Body of pancreas (tissue), 4 donors: ENCODE results near the gene HLA-DQA1. TPM values are rescaled to one million over a fixed set of nuclear protein-coding genes. Genes with fewer than 3 reads are reported as not detected.
A peak's percentile ranks its signal among the peaks of the same experiment; 100 is the strongest.

Experiments
- ATAC-seq: fragments of 150-250 bp; one replicate; pipeline ENCODE4 v1.9.1; 2016
- DNase-seq, 4 donors: peaks; one replicate each; pipeline ENCODE4 v3.0.0-alpha.2; 2019
- H3K27ac ChIP-seq, 4 donors: fragments of 200-600 bp; sonication (generic); 1 replicate in 3 of 4; 2 replicates in 1 of 4; pipeline versions ENCODE4 v1.5.1 to v1.6.1; 2016 to 2019; ENCODE audit warnings: mild to moderate bottlenecking in 1 of 4, mixed read lengths in 1 of 4, moderate library complexity in 1 of 4
- H3K27me3 ChIP-seq, 2 donors: fragments of 200-600 bp; sonication (generic); one replicate each; pipeline ENCODE4 v1.6.0; 2016; ENCODE audit warnings: mild to moderate bottlenecking in 1 of 2
- H3K36me3 ChIP-seq, 2 donors: fragments of 200-600 bp; sonication (generic); replicated peaks in 1 of 2; 2 replicates each; pipeline ENCODE4 v1.5.1; 2016; ENCODE audit warnings: low read depth in 2 of 2; ENCODE audit not compliant: insufficient read depth in 1 of 2
- H3K4me1 ChIP-seq: fragments of 200-600 bp; sonication (generic); one replicate; pipeline ENCODE4 v1.6.0; 2016
- H3K4me3 ChIP-seq, 2 donors: fragments of 200-600 bp; sonication (generic); 1 replicate in 1 of 2; 2 replicates in 1 of 2; pipeline ENCODE4 v1.5.1; 2016 to 2019
- H3K9me3 ChIP-seq, 3 donors: fragments of 200-600 bp; sonication (generic); 1 replicate in 2 of 3; 2 replicates in 1 of 3; pipeline ENCODE4 v1.5.1; 2016
- POLR2A ChIP-seq, 3 donors: fragments of 450-650 bp; IDR thresholded peaks; one replicate each; pipeline ENCODE4 v1.6.1; 2016; ENCODE audit warnings: antibody characterized with exemption in 3 of 3, mild to moderate bottlenecking in 2 of 3
- WGBS, 2 donors: methylation state at CpG; one replicate each; pipeline ENCODE4 v1.1.5; 2017; 5-methylcytosine and 5-hydroxymethylcytosine counted together
- intact Hi-C: fragments of 100-400 bp; cut with DNase I; formaldehyde crosslinking; loops from one replicate; pipeline ENCODE4 v1.15.1; 2023
- total RNA-seq, 2 donors: library from RNA; depleted of rRNA; stranded (reverse); fragments of >200 nt; gene quantifications; one replicate each; pipeline ENCODE4 v1.1.0, GENCODE V29; 2016
- TF ChIP-seq, protein P1 (sequence below), 7 experiments: fragments of 450-650 bp in 4 of 7; fragments of 200-600 bp in 3 of 7; sonication (generic) in 3 of 7; IDR thresholded peaks; one replicate each; pipeline ENCODE4 v1.5.1; 2016 to 2019; ENCODE audit warnings: antibody characterized with exemption in 7 of 7

HLA-DQA1 gene
- total RNA-seq, 2 donors from 2014 or later, result 0.99 to 10.4 TPM

DNA sequence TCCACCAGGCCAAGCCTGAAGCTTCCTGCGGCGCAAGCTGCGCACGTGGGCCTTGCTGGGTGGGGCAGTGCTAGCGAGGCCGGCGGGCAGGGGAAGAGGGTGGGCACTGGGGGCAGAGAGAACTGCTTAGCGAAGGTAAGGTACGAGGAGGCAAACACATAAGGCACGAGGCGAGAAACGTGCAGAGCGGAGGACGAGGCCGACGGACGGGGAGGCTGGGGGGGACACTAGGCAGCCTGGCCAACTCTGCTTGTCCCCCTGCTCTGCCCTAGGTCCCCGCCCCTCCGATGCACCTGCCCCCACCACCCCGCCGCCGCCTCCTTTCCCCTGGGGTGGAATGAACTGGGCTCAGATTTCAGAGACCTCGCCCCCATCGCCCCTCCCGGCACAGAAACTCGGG lies 27.1 kb downstream of the HLA-DQA1 start:
- intact Hi-C loops, result no loop called here
- no peaks in the 10 kb centered on the region for H3K4me1 ChIP-seq
- H3K27ac ChIP-seq, result no peak overlapping the region
- TF ChIP-seq, protein P1, sequence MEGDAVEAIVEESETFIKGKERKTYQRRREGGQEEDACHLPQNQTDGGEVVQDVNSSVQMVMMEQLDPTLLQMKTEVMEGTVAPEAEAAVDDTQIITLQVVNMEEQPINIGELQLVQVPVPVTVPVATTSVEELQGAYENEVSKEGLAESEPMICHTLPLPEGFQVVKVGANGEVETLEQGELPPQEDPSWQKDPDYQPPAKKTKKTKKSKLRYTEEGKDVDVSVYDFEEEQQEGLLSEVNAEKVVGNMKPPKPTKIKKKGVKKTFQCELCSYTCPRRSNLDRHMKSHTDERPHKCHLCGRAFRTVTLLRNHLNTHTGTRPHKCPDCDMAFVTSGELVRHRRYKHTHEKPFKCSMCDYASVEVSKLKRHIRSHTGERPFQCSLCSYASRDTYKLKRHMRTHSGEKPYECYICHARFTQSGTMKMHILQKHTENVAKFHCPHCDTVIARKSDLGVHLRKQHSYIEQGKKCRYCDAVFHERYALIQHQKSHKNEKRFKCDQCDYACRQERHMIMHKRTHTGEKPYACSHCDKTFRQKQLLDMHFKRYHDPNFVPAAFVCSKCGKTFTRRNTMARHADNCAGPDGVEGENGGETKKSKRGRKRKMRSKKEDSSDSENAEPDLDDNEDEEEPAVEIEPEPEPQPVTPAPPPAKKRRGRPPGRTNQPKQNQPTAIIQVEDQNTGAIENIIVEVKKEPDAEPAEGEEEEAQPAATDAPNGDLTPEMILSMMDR (IDR thresholded peaks at IDR 0.05), result no peak
- ATAC-seq, result no peak
- DNase-seq, result no peak
- H3K9me3 ChIP-seq, result no peaks in the 10 kb centered on the region
- no peaks in the 10 kb centered on the region for H3K36me3 ChIP-seq
- 0 to 19% methylated on average over 9 to 20 of the region's 26 CpGs for WGBS, 2 donors
- H3K4me3 ChIP-seq, result no peak overlapping the region
- no peaks in the 10 kb centered on the region for H3K27me3 ChIP-seq

GRCh38 chr6:32664827-32665362 lies 27.7 kb downstream of the HLA-DQA1 start:
- H3K4me3 ChIP-seq, result no peak overlapping the region
- no peaks in the 10 kb centered on the region for H3K27me3 ChIP-seq
- intact Hi-C loops, result no loop called here
- no peak for ATAC-seq
- no peak overlapping the region for H3K27ac ChIP-seq
- H3K9me3 ChIP-seq, result no peaks in the 10 kb centered on the region
- no peaks in the 10 kb centered on the region for H3K4me1 ChIP-seq
- H3K36me3 ChIP-seq, result no peaks in the 10 kb centered on the region
- WGBS, 2 donors, result 1 to 5% methylated on average over 4 to 41 of the region's 47 CpGs
- peak in 2 of 4 donors; percentile 9 to 27 for DNase-seq
- no peak for TF ChIP-seq POLR2A (IDR thresholded peaks at IDR 0.05)
- TF ChIP-seq, protein P1 (IDR thresholded peaks at IDR 0.05), result no peak

- 10 to 13% methylated on average over 3 of the region's 3 CpGs for WGBS, 2 donors
- Histone ChIP-seq H3K4me3 (no peak overlapping the region), H3K9me3 (no peaks in the 10 kb centered on the region), H3K27ac (no peak overlapping the region), H3K27me3 (no peaks in the 10 kb centered on the region), H3K36me3 (no peaks in the 10 kb centered on the region), H3K4me1 (no peaks in the 10 kb centered on the region)
- TF ChIP-seq, protein P1 (IDR thresholded peaks at IDR 0.05), result no peak
- no peak for TF ChIP-seq POLR2A (IDR thresholded peaks at IDR 0.05)
- no peak for DNase-seq
- intact Hi-C loops, result no loop called here
- ATAC-seq, result no peak
Measured at GRCh38 chr6:32665661-32666060, 28.5 kb downstream of the HLA-DQA1 start.

- Histone ChIP-seq H3K27ac (peak within 1 kb of the TSS in 1 of 4 donors; percentile 37), H3K4me1 (no peaks in the 10 kb centered on the region), H3K27me3 (no peaks in the 10 kb centered on the region), H3K9me3 (peaks cover 0 to under 1% (median 0%) of the 10 kb centered on the region in 3 donors), H3K36me3 (no peaks in the 10 kb centered on the region), H3K4me3 (no peak within 1 kb of the TSS)
- intact Hi-C loops, result no loop called here
- 2 to 12% methylated on average over 16 of the region's 16 CpGs for WGBS, 2 donors
- DNase-seq (peak in 2 of 4 donors; percentile 26 to 64), ATAC-seq (peak; percentile 81)
- TF ChIP-seq, protein P1 (IDR thresholded peaks at IDR 0.05), result no peak
- peak in 1 of 3 donors; percentile 35 for TF ChIP-seq POLR2A (IDR thresholded peaks at IDR 0.05)
Measured at GRCh38 chr6:32666420-32667300, 29.5 kb downstream of the HLA-DQA1 start, which contains the start of gene HLA-DQB1. Gene HLA-DQB1 (minus strand): TSS chr6:32666657. CDS start chr6:32666607, 50 bp downstream.
